Measurements from ENCODE around the gene FEM1B. TPM values are rescaled to one million over a fixed set of nuclear protein-coding genes. Genes with fewer than 3 reads are reported as not detected.

The FEM1B gene
- total RNA-seq, 1 donor = 61.7 TPM

DNA sequence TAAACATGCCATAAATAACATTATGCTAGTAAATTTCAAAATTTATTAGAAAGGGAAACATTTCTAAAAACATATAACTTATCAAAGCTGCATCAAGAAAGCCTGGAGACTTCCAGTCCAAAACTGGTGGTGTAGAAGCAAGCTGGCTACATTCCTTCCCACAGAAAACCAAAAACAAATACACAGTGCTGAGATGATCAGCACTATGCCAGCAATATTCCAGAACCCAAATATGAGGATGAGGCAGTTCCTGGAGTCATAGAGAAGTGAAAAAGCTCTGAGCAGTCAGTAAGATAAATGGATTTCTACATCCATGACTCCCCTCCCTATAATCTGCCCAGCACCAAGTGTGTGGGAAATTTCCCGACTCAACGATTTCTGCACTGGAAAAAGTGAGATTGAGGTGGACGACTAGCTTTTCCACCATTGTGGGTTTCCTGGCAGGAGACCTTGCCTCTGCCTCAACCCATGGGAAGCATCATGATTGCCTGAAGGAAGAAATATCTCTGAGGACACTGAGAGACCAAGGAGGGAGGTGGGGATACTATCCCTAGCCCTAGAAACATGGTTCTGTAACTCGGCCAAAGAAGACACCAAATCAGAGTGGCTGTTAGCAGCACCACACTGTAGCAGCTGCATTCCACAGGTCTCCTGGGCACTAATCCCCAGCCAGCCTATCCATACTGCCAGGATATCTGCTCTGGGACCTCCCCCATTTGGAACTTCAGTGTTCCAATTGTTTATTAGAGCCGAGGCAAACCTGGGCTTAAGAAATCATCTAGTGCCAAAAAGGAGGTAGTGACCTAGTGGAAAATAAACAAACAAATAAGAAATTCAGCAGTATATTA, 36.2 kb upstream of the FEM1B start:
- no peak for DNase-seq (ENCODE audit: low read depth)
- H3K4me3 ChIP-seq (ENCODE audit: low read depth, low read length) = no peak overlapping the region
- TF ChIP-seq, protein P1, sequence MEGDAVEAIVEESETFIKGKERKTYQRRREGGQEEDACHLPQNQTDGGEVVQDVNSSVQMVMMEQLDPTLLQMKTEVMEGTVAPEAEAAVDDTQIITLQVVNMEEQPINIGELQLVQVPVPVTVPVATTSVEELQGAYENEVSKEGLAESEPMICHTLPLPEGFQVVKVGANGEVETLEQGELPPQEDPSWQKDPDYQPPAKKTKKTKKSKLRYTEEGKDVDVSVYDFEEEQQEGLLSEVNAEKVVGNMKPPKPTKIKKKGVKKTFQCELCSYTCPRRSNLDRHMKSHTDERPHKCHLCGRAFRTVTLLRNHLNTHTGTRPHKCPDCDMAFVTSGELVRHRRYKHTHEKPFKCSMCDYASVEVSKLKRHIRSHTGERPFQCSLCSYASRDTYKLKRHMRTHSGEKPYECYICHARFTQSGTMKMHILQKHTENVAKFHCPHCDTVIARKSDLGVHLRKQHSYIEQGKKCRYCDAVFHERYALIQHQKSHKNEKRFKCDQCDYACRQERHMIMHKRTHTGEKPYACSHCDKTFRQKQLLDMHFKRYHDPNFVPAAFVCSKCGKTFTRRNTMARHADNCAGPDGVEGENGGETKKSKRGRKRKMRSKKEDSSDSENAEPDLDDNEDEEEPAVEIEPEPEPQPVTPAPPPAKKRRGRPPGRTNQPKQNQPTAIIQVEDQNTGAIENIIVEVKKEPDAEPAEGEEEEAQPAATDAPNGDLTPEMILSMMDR (IDR thresholded peaks at IDR 0.05; ENCODE audit: insufficient read depth, low read depth, low read length) = no peak

DNA sequence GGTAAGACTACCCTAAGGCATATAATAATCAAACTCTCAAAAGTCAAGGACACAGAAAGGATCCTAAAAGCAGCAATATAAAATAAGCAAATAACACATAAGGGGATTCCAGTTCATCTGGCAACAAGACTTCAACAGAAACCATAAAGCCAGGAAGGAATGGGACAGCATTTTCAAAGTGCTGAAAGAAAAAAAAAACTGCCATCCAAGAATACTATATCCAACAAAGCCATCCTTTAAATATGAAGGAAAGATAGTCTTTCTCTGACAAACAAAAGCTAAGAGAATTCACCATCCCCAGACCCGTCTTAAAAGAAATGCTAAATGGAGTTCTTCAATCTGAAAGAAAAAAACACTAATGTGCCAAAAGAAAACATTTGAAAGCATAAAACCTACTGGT, 33.3 kb upstream of the FEM1B start:
- no peak overlapping the region for H3K4me3 ChIP-seq (ENCODE audit: low read depth, low read length)
- TF ChIP-seq, protein P1 (IDR thresholded peaks at IDR 0.05; ENCODE audit: insufficient read depth, low read depth, low read length) = no peak
- no peak for DNase-seq (ENCODE audit: low read depth)

DNA sequence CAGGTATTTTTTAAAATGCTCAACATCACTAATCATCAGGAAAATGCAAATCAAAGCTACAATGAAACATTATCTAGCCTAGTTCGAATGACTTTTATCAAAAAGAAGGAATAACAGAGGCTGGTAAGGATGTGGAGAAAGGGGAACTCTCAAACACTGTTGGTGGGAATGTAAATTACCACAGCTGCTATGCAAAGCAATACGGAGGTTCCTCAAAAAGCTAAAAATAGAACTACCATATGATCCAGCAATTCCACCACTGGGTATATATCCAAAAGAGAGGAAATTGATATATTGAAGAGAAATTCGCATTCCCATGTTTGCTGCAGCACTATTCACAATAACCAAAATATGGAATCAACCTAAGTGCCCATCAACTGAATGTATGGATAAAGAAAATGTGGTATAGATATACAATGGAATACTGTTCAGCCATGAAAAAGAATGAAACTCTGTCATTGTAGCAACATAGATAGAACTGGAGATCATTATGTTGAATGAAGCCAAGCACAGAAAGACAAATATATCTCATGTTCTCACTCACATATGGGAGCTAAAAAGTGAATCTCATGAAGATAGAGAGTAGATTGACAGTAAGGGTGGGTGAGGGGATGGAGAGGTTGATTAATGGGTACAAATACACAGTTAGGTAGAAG, 28.4 kb upstream of the FEM1B start:
- TF ChIP-seq, protein P1 (IDR thresholded peaks at IDR 0.05; ENCODE audit: insufficient read depth, low read depth, low read length) = no peak
- no peak overlapping the region for H3K4me3 ChIP-seq (ENCODE audit: low read depth, low read length)

DNA sequence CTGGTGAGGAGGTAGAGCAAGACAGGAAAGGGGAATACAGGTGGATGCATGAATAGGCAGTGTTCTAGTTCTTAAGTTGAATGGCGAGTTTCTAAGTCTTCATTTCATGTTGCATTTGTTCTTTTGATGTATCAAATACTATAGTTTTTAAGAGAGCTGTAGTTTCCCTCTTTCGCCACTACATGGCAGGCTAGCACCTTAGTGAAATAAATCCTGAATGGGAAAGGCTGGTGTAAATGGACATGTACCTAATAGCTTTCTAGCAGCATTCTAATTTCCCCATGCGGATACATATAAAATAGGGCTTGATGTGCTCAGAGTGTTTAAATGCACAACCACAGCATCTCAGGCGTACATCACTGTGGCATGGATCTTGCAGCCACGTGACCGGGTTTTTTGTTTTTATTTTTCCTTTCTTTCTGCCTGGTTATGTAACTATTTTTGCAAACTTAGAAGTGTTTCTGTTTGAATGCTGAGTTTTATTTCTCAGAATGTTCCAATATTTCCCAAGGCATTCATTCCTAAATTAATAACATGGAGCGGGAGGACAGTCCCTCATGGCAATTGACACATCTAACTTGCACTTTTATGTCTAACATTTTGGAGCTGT, 24.5 kb upstream of the FEM1B start:
- TF ChIP-seq, protein P1 (IDR thresholded peaks at IDR 0.05; ENCODE audit: insufficient read depth, low read depth, low read length) = peak; percentile 85
- H3K4me3 ChIP-seq (ENCODE audit: low read depth, low read length) = no peak overlapping the region
- DNase-seq (ENCODE audit: low read depth) = peak; percentile 88

More for the DNA sequence above, 28.4 kb upstream of the FEM1B start:
- DNase-seq (ENCODE audit: low read depth) = no peak

DNA sequence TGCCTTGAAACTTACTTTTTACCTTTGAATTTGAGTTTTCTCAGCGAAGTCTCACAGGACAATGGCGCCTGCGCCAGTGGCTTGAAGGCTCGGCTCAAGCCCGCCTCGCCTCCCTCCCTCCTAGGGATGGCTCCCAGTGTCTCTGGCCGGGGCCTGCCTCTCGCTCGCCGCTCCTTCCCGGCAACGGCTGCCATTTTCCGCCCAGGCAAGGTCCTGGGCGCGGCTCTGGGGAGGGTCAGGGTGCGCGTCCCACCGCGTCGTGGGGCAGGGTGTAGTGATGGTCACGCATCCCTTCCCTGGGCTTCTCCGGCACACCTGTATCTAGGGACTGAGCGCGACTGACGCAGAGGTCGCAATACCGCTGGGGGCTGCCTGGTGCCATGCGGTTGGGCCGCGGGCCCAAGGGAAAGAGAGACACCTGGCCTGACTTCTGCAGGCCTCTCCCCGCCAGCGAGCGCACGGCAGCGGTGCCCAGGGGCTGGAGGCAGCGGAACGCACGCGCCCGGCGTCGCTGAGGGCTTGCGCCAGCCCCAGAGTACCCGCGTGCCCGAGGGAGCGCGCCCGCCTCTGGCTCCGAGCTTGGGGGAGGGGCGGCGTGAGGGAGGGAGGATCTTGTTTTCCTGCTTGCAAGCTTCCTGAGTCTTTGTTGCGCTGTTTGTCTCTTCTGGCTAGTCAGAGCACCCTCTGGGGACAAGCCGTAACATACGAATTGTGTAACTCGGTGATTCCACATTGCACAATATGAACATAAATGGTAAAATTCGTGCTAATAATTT, 20.7 kb upstream of the FEM1B start:
- peak overlapping the region; percentile 66 for H3K4me3 ChIP-seq (ENCODE audit: low read depth, low read length)
- DNase-seq (ENCODE audit: low read depth) = peak; percentile 92
- TF ChIP-seq, protein P1 (IDR thresholded peaks at IDR 0.05; ENCODE audit: insufficient read depth, low read depth, low read length) = no peak

DNA sequence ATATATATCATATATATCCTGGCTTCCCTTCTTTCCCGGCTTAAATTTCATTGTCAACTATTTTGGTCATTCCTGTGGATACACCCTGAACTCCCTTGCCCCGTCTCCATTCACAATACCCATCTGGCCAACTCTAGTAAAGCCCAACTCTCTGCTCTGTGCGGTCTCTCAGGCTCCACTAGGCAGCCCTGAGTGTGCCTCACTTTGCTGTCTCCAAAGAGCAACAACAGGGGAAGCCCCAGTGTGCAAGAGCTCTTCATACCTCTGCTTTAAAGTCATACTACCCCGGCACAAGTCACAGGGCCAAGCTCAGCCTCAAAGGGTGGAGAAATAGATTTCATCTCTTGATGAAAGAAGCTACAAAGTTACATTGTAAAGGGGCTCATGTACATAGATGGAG, 18.9 kb upstream of the FEM1B start:
- DNase-seq (ENCODE audit: low read depth) = peak; percentile 43
- H3K4me3 ChIP-seq (ENCODE audit: low read depth, low read length) = no peak overlapping the region
- TF ChIP-seq, protein P1 (IDR thresholded peaks at IDR 0.05; ENCODE audit: insufficient read depth, low read depth, low read length) = no peak
